ENCODE results near the gene TYW5. TPM values are rescaled to one million over a fixed set of nuclear protein-coding genes. Genes with fewer than 3 reads are reported as not detected.

Gene TYW5
- total and polyA plus RNA-seq, 2 donors (not counting 1 experiment from before 2014, with no cell fraction given), result 5.8 to 10.1 TPM

GRCh38 chr2:199955007-199955338 is 318 bp downstream of the TYW5 start:
- Histone ChIP-seq H3K27ac (ENCODE audit: insufficient read depth, low read length) (peak overlapping the region; percentile 75), H3K36me3 (ENCODE audit: control insufficient read depth, insufficient read depth, low read length) (peaks cover 4% of the 10 kb centered on the region), H3K4me1 (ENCODE audit: control insufficient read depth, extremely low read depth, insufficient read depth, low read length) (peaks cover 7% of the 10 kb centered on the region), H3K4me3 (replicated peaks in 1 of 4; ENCODE audit: control extremely low read depth in 1 of 4, insufficient read depth in 1 of 4, low read depth in 3 of 4, low read length in 4 of 4) (peak overlapping the region; percentile 71 to 95 (median 80)), H3K4me2 (ENCODE audit: extremely low read depth, insufficient read depth, low read length) (peak overlapping the region; percentile 34), H3K27me3 (ENCODE audit: control insufficient read depth, insufficient read depth, low read length) (no peaks in the 10 kb centered on the region), H2AFZ (ENCODE audit: low read length) (peak overlapping the region; percentile 82), H3K9me3 (ENCODE audit: control insufficient read depth, insufficient read depth, low read depth, low read length) (no peaks in the 10 kb centered on the region), H3K79me2 (ENCODE audit: control insufficient read depth, insufficient read depth, low read length) (peaks cover 63% of the 10 kb centered on the region), H3K9ac (ENCODE audit: insufficient read depth, low read length) (peak overlapping the region; percentile 87), H4K20me1 (ENCODE audit: control insufficient read depth, extremely low read depth, insufficient read depth, low read length) (no peaks in the 10 kb centered on the region)
- no peak for TF ChIP-seq EZH2 (IDR thresholded peaks at IDR 0.05; ENCODE audit: low read length, missing control alignments)
- TF ChIP-seq CTCF (conservative IDR thresholded peaks at IDR 0.05 in 1 of 2, IDR thresholded peaks at IDR 0.05 in 1 of 2; ENCODE audit: low read depth in 1 of 2, low read length in 2 of 2), result no peak
- DNase-seq (ENCODE audit: low read depth in 2 of 2), result no peak

GRCh38 chr2:199951023-199951422 is 4.3 kb downstream of the TYW5 start:
- TF ChIP-seq CTCF (conservative IDR thresholded peaks at IDR 0.05 in 1 of 2, IDR thresholded peaks at IDR 0.05 in 1 of 2; ENCODE audit: low read depth in 1 of 2, low read length in 2 of 2), result no peak
- no peak for TF ChIP-seq EZH2 (IDR thresholded peaks at IDR 0.05; ENCODE audit: low read length, missing control alignments)
- no peak for DNase-seq (ENCODE audit: low read depth in 2 of 2)
- peaks cover 37% of the 10 kb centered on the region for H3K79me2 ChIP-seq (ENCODE audit: control insufficient read depth, insufficient read depth, low read length)
- H2AFZ ChIP-seq (ENCODE audit: low read length), result no peak overlapping the region
- H3K9ac ChIP-seq (ENCODE audit: insufficient read depth, low read length), result no peak overlapping the region
- H4K20me1 ChIP-seq (ENCODE audit: control insufficient read depth, extremely low read depth, insufficient read depth, low read length), result no peaks in the 10 kb centered on the region
- H3K4me3 ChIP-seq (replicated peaks in 1 of 4; ENCODE audit: control extremely low read depth in 1 of 4, insufficient read depth in 1 of 4, low read depth in 3 of 4, low read length in 4 of 4), result no peak overlapping the region
- H3K27ac ChIP-seq (ENCODE audit: insufficient read depth, low read length), result no peak overlapping the region
- peaks cover 6% of the 10 kb centered on the region for H3K36me3 ChIP-seq (ENCODE audit: control insufficient read depth, insufficient read depth, low read length)
- peaks cover 3% of the 10 kb centered on the region for H3K4me1 ChIP-seq (ENCODE audit: control insufficient read depth, extremely low read depth, insufficient read depth, low read length)
- no peaks in the 10 kb centered on the region for H3K9me3 ChIP-seq (ENCODE audit: control insufficient read depth, insufficient read depth, low read depth, low read length)
- no peaks in the 10 kb centered on the region for H3K27me3 ChIP-seq (ENCODE audit: control insufficient read depth, insufficient read depth, low read length)
- H3K4me2 ChIP-seq (ENCODE audit: extremely low read depth, insufficient read depth, low read length), result no peak overlapping the region

DNA sequence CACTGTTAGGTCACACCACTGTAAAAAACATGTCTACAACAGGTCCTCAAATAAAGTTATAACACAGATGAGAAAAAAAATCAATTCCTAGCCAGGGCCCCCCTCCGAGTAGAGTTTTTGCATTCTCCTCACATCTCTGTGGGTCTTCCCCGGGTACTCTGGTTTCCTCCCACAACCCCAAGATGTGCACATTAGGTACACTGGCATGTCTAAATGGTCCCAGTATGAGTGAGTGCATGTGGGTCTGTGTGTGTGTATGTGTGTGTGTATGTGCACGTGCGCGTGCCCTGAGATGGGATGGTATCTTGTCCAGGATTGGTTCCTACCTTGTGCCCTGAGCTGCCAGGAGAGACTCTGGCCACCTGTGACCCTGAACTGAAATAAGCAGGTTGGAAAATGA is 4.9 kb downstream of the TYW5 start:
- no peak for TF ChIP-seq EZH2 (IDR thresholded peaks at IDR 0.05; ENCODE audit: low read length, missing control alignments)
- no peak for TF ChIP-seq CTCF (conservative IDR thresholded peaks at IDR 0.05 in 1 of 2, IDR thresholded peaks at IDR 0.05 in 1 of 2; ENCODE audit: low read depth in 1 of 2, low read length in 2 of 2)
- Histone ChIP-seq H3K36me3 (ENCODE audit: control insufficient read depth, insufficient read depth, low read length) (peaks cover 6% of the 10 kb centered on the region), H3K9me3 (ENCODE audit: control insufficient read depth, insufficient read depth, low read depth, low read length) (no peaks in the 10 kb centered on the region), H3K9ac (ENCODE audit: insufficient read depth, low read length) (no peak overlapping the region), H3K27ac (ENCODE audit: insufficient read depth, low read length) (no peak overlapping the region), H3K4me1 (ENCODE audit: control insufficient read depth, extremely low read depth, insufficient read depth, low read length) (peaks cover 3% of the 10 kb centered on the region), H3K27me3 (ENCODE audit: control insufficient read depth, insufficient read depth, low read length) (no peaks in the 10 kb centered on the region), H2AFZ (ENCODE audit: low read length) (no peak overlapping the region), H3K4me3 (replicated peaks in 1 of 4; ENCODE audit: control extremely low read depth in 1 of 4, insufficient read depth in 1 of 4, low read depth in 3 of 4, low read length in 4 of 4) (no peak overlapping the region), H4K20me1 (ENCODE audit: control insufficient read depth, extremely low read depth, insufficient read depth, low read length) (no peaks in the 10 kb centered on the region), H3K4me2 (ENCODE audit: extremely low read depth, insufficient read depth, low read length) (no peak overlapping the region), H3K79me2 (ENCODE audit: control insufficient read depth, insufficient read depth, low read length) (peaks cover 33% of the 10 kb centered on the region)
- no peak for DNase-seq (ENCODE audit: low read depth in 2 of 2)

Measured in fibroblast of lung (primary cell).